HepG2 (cell line): Measurements from ENCODE around the gene SGSM1.

Source experiments
- ATF1 ChIP-seq: IDR thresholded peaks from 2 replicates; pipeline ENCODE4 v1.6.1; 2016; ENCODE audit warnings: mild to moderate bottlenecking, control low read depth
- CHD4 ChIP-seq: fragments of 200-600 bp; sonication (generic); IDR thresholded peaks from 2 replicates; pipeline ENCODE4 v1.7.0; 2017; ENCODE audit warnings: mild to moderate bottlenecking, low read length, borderline replicate concordance
- MAFK ChIP-seq, 2 experiments: IDR thresholded peaks in 1 of 2; conservative IDR thresholded peaks in 1 of 2; 2 replicates each; pipeline ENCODE4 v1.6.1; 2011; ENCODE audit warnings: improper control_type of control experiment in 2 of 2, low read length in 2 of 2
- PAX8 ChIP-seq: sonication (generic); formaldehyde crosslinking; IDR thresholded peaks from 2 replicates; pipeline ENCODE4 v1.8.0; 2022; ENCODE audit warnings: mild to moderate bottlenecking, missing genetic modification reagents, borderline replicate concordance

- TF ChIP-seq PAX8 (CRISPR knock-in tag) (no peak), MAFK (conservative IDR thresholded peaks at IDR 0.05 in 1 of 2, IDR thresholded peaks at IDR 0.05 in 1 of 2; ENCODE audit: low read length in 2 of 2) (no peak), CHD4 (no peak), ATF1 (CRISPR knock-in tag) (no peak)
These were observed 37.0 kb downstream of the SGSM1 start for GRCh38 chr22:24843048-24843447.
